22Rv1 (cell line): Measurements from ENCODE around the gene RORB.

Experiments used
- CTCF ChIP-seq: fragments of 450-650 bp; IDR thresholded peaks from 2 replicates; pipeline ENCODE4 v1.5.1; 2017; ENCODE audit warnings: mild to moderate bottlenecking
- ZFX ChIP-seq: fragments of 450-650 bp; IDR thresholded peaks from 2 replicates; pipeline ENCODE4 v1.6.1; 2017; ENCODE audit warnings: antibody characterized with exemption, borderline replicate concordance

DNA sequence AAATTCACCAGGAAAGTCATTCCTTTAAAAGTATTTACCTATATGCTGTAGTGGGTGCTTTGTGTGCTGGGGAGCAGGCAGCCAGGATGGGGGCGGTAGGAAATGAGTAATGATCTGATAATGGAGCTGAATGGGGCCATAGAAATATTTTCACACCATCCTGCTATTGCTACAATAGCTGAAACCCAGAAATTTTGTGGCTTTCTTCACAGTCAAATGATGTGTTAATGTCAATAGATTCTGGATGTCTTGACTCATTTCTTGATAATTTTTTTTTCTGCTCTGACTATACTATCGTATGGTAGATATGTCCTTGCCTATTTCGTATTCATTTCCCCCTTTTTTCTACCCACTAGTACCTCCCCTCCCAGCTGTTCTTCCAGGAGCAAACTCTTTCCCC lies 59.5 kb downstream of the RORB start:
- no peak for TF ChIP-seq CTCF
- TF ChIP-seq ZFX, result no peak
